Activated T-helper 1 cell treated with Interleukin-2 at 50 U/mL for 16 hours (primary cell): ENCODE data around the gene ZNF837.

Source experiments
- DNase-seq: peaks from one replicate; pipeline ENCODE4 v3.0.0-alpha.2; 2020; ENCODE audit warnings: low read depth

Gene ZNF837

GRCh38 chr19:58368561-58369360 lies 12.1 kb downstream of the ZNF837 start:
- no peak for DNase-seq

GRCh38 chr19:58367698-58368454 lies 13.0 kb downstream of the ZNF837 start:
- DNase-seq, result no peak

GRCh38 chr19:58366585-58367430 lies 14.0 kb downstream of the ZNF837 start:
- no peak for DNase-seq

- no peak for DNase-seq
Measured at GRCh38 chr19:58364146-58364545, 16.7 kb downstream of the ZNF837 start.

- peak; percentile 95 for DNase-seq
Measured at GRCh38 chr19:58362272-58362994, 18.4 kb downstream of the ZNF837 start, which contains the start of gene ZNF497. TSS of gene ZNF497 (minus strand) at chr19:58362751. CDS start at chr19:58357635, 5,116 bp downstream.

GRCh38 chr19:58361900-58362271 lies 18.9 kb downstream of the ZNF837 start:
- DNase-seq, result no peak

GRCh38 chr19:58357481-58358145 lies 23.2 kb downstream of the ZNF837 start:
- no peak for DNase-seq

GRCh38 chr19:58356766-58357480 lies 23.9 kb downstream of the ZNF837 start:
- no peak for DNase-seq

- no peak for DNase-seq
Measured at GRCh38 chr19:58355908-58356765, 24.7 kb downstream of the ZNF837 start.

GRCh38 chr19:58355215-58355796 lies 25.5 kb downstream of the ZNF837 start:
- DNase-seq, result no peak

- no peak for DNase-seq
Measured at GRCh38 chr19:58354478-58355030, 26.3 kb downstream of the ZNF837 start.

GRCh38 chr19:58353717-58354477 lies 26.9 kb downstream of the ZNF837 start:
- no peak for DNase-seq

- no peak for DNase-seq
Measured at GRCh38 chr19:58352760-58353671, 27.8 kb downstream of the ZNF837 start, which contains the start of gene A1BG. TSS of gene A1BG (minus strand) at chr19:58353492. CDS start at chr19:58353437, 55 bp downstream.

- DNase-seq, result no peak
Measured at GRCh38 chr19:58351990-58352755, 28.7 kb downstream of the ZNF837 start.

GRCh38 chr19:58351558-58351878 lies 29.3 kb downstream of the ZNF837 start:
- no peak for DNase-seq
